SK-N-SH (cell line): Measurements from ENCODE around the gene CTNNA3. TPM values are rescaled to one million over a fixed set of nuclear protein-coding genes. Genes with fewer than 3 reads are reported as not detected.

ENCODE experiments used
- CTCF ChIA-PET: fragments of 300-600, 350-600 bp; formaldehyde crosslinking; extraction: SDS; loops from one replicate; lab custom pipeline; 2021; lab: Yijun Ruan, JAX
- POLR2A ChIA-PET: fragments of 350-600 bp; sonication (Branson Sonifier 250); formaldehyde crosslinking; extraction: SDS; loops from one replicate; lab custom pipeline; 2020; ENCODE audit warnings: antibody characterized with exemption, inconsistent platforms; lab: Yijun Ruan, JAX
- DNase-seq: peaks from one replicate; pipeline ENCODE4 v3.0.0; 2012
- H2AFZ ChIP-seq: fragments of 200-600 bp; sonication (generic); 2 replicates; pipeline ENCODE4 v1.8.1; 2016; ENCODE audit warnings: antibody characterized with exemption, mild to moderate bottlenecking, low read depth
- H3F3A ChIP-seq: fragments of 200-600 bp; sonication (generic); replicated peaks from 2 replicates; pipeline ENCODE3; 2016; ENCODE audit warnings: antibody characterized with exemption, mild to moderate bottlenecking; ENCODE audit not compliant: insufficient read depth
- H3K27ac ChIP-seq, 2 experiments: fragments of 200-500 bp in 1 of 2; fragments of 200-600 bp in 1 of 2; sonication (Bioruptor generic) in 1 of 2; sonication (generic), shearing (Covaris generic) in 1 of 2; 2 replicates each; pipeline versions ENCODE4 v1.5.1 to v1.6.1; 2014 to 2016; ENCODE audit warnings: low read depth in 2 of 2, inconsistent platforms in 1 of 2, low read length in 1 of 2, mild to moderate bottlenecking in 1 of 2, mixed read lengths in 1 of 2
- H3K27me3 ChIP-seq: fragments of 200-600 bp; sonication (generic), shearing (Covaris generic); 2 replicates; pipeline ENCODE4 v1.6.1; 2016; ENCODE audit warnings: mixed run types; ENCODE audit not compliant: insufficient read depth
- H3K36me3 ChIP-seq, 2 experiments: fragments of 200-500 bp in 1 of 2; fragments of 200-600 bp in 1 of 2; sonication (Bioruptor generic) in 1 of 2; sonication (generic) in 1 of 2; replicated peaks in 1 of 2; 2 replicates each; pipeline versions ENCODE3 to v1.5.1; 2014 to 2016; ENCODE audit warnings: low read length in 1 of 2, mild to moderate bottlenecking in 1 of 2; ENCODE audit not compliant: insufficient read depth in 2 of 2, control insufficient read depth in 1 of 2
- H3K4me1 ChIP-seq, 2 experiments: fragments of 200-500 bp in 1 of 2; fragments of 200-600 bp in 1 of 2; sonication (Bioruptor generic) in 1 of 2; sonication (generic), shearing (Covaris generic) in 1 of 2; 2 replicates each; pipeline versions ENCODE4 v1.5.1 to v1.6.1; 2014 to 2016; ENCODE audit warnings: low read depth in 1 of 2, low read length in 1 of 2, mixed run types in 1 of 2; ENCODE audit not compliant: insufficient read depth in 2 of 2, control insufficient read depth in 1 of 2
- H3K4me2 ChIP-seq: fragments of 200-600 bp; sonication (generic), shearing (Covaris generic); 2 replicates; pipeline ENCODE4 v1.6.1; 2017; ENCODE audit warnings: mixed run types
- H3K4me3 ChIP-seq, 2 experiments: fragments of 200-500 bp in 1 of 2; fragments of 200-600 bp in 1 of 2; sonication (Bioruptor generic) in 1 of 2; sonication (generic), shearing (Covaris generic) in 1 of 2; 2 replicates each; pipeline versions ENCODE4 v1.5.1 to v1.8.1; 2014 to 2016; ENCODE audit warnings: low read depth in 2 of 2, inconsistent platforms in 1 of 2, low read length in 1 of 2, mild to moderate bottlenecking in 1 of 2, mixed read lengths in 1 of 2, moderate library complexity in 1 of 2
- H3K79me2 ChIP-seq: fragments of 200-600 bp; sonication (generic); 2 replicates; pipeline ENCODE4 v1.8.1; 2017; ENCODE audit warnings: mild to moderate bottlenecking; ENCODE audit not compliant: insufficient read depth
- H3K9ac ChIP-seq: fragments of 200-600 bp; sonication (generic); 2 replicates; pipeline ENCODE4 v1.6.1; 2017; ENCODE audit warnings: mixed run types
- H3K9me2 ChIP-seq: fragments of 200-600 bp; sonication (generic); 2 replicates; pipeline ENCODE4 v1.6.1; 2017; ENCODE audit warnings: mixed run types
- H3K9me3 ChIP-seq: fragments of 200-600 bp; sonication (generic); 2 replicates; pipeline ENCODE4 v1.6.1; 2017; ENCODE audit warnings: mixed run types, mild to moderate bottlenecking, moderate library complexity
- H4K20me1 ChIP-seq: fragments of 200-600 bp; sonication (generic); 2 replicates; pipeline ENCODE4 v1.6.1; 2017; ENCODE audit warnings: mild to moderate bottlenecking, mixed run types; ENCODE audit not compliant: insufficient read depth
- CTCF ChIP-seq: fragments of 200-600 bp; sonication (generic); IDR thresholded peaks from 2 replicates; pipeline ENCODE4 v1.6.1; 2017; ENCODE audit warnings: antibody characterized with exemption, mild to moderate bottlenecking, moderate library complexity
- ELF1 ChIP-seq: IDR thresholded peaks from 2 replicates; pipeline ENCODE4 v1.4.0; 2012
- EZH2phosphoT487 ChIP-seq: fragments of 200-600 bp; sonication (generic); IDR thresholded peaks from 2 replicates; pipeline ENCODE4 v1.6.1; 2017; ENCODE audit warnings: low read depth, mixed run types, mild to moderate bottlenecking, antibody characterized with exemption, moderate library complexity, borderline replicate concordance
- GABPA ChIP-seq: IDR thresholded peaks from 2 replicates; pipeline ENCODE4 v1.4.0; 2012; ENCODE audit warnings: low read depth, mild to moderate bottlenecking
- GATA2 ChIP-seq: sonication (generic); formaldehyde crosslinking; IDR thresholded peaks from 2 replicates; pipeline ENCODE4 v1.5.0; 2020; ENCODE audit warnings: mild to moderate bottlenecking, missing genetic modification reagents
- JUND ChIP-seq: IDR thresholded peaks from 2 replicates; pipeline ENCODE4 v1.4.0; 2012
- MEF2A ChIP-seq: IDR thresholded peaks from 2 replicates; pipeline ENCODE4 v1.4.0; 2012; ENCODE audit warnings: low read depth, borderline replicate concordance
- MXI1 ChIP-seq: IDR thresholded peaks from 2 replicates; pipeline ENCODE4 v1.6.1; 2012; ENCODE audit warnings: mild to moderate bottlenecking, low read depth, low read length, improper control_type of control experiment
- NRF1 ChIP-seq: IDR thresholded peaks from 2 replicates; pipeline ENCODE4 v1.6.1; 2012; ENCODE audit warnings: low read depth, mild to moderate bottlenecking, low read length
- POLR2AphosphoS5 ChIP-seq: IDR thresholded peaks from 2 replicates; pipeline ENCODE4 v1.6.1; 2012; ENCODE audit warnings: low read depth, low read length
- RAD21 ChIP-seq: IDR thresholded peaks from 2 replicates; pipeline ENCODE4 v1.6.1; 2012; ENCODE audit warnings: mild to moderate bottlenecking, low read length
- RCOR1 ChIP-seq: fragments of 150-350 bp; IDR thresholded peaks from 2 replicates; pipeline ENCODE4 v1.6.1; 2017; ENCODE audit warnings: antibody characterized with exemption, low read length
- SIN3A ChIP-seq: IDR thresholded peaks from 2 replicates; pipeline ENCODE4 v1.6.1; 2012; ENCODE audit warnings: low read depth, mild to moderate bottlenecking, low read length, moderate library complexity, borderline replicate concordance
- TAF1 ChIP-seq: IDR thresholded peaks from 2 replicates; pipeline ENCODE4 v1.6.1; 2012; ENCODE audit warnings: low read depth, mild to moderate bottlenecking, low read length, moderate library complexity, borderline replicate concordance
- TCF12 ChIP-seq: IDR thresholded peaks from 2 replicates; pipeline ENCODE4 v1.4.0; 2012
- USF2 ChIP-seq: fragments of 150-350 bp; IDR thresholded peaks from 2 replicates; pipeline ENCODE4 v1.6.1; 2017; ENCODE audit warnings: antibody characterized with exemption, low read length, low read depth, borderline replicate concordance
- ZBTB33 ChIP-seq: IDR thresholded peaks from 2 replicates; pipeline ENCODE4 v1.4.0; 2012; ENCODE audit warnings: low read depth, borderline replicate concordance
- WGBS: methylation state at CpG from one replicate; pipeline ENCODE4 v1.1.6; 2017; ENCODE audit warnings: low lambda C conversion rate; 5-methylcytosine and 5-hydroxymethylcytosine counted together
- polyA plus RNA-seq, 3 experiments: library from polyadenylated mRNA; depleted of rRNA; stranded (reverse); fragments of >200 nt; gene quantifications; 2 replicates each; pipeline ENCODE4 v1.2.3, GENCODE V29; 2012
- TF ChIP-seq, protein P1 (sequence below): IDR thresholded peaks from 2 replicates; pipeline ENCODE4 v1.6.1; 2012; ENCODE audit warnings: mild to moderate bottlenecking, low read depth, low read length, moderate library complexity
- TF ChIP-seq, protein P2 (sequence below): fragments of 150-350 bp; IDR thresholded peaks from 2 replicates; pipeline ENCODE4 v1.6.1; 2016; ENCODE audit warnings: mild to moderate bottlenecking, low read depth, low read length
- TF ChIP-seq, protein P3 (sequence below): IDR thresholded peaks from 2 replicates; pipeline ENCODE4; 2012

The CTNNA3 gene
- polyA plus RNA-seq, 1 of the 3 experiments (the other 2 are of a cell fraction), result not detected

- TF ChIP-seq, protein P1, sequence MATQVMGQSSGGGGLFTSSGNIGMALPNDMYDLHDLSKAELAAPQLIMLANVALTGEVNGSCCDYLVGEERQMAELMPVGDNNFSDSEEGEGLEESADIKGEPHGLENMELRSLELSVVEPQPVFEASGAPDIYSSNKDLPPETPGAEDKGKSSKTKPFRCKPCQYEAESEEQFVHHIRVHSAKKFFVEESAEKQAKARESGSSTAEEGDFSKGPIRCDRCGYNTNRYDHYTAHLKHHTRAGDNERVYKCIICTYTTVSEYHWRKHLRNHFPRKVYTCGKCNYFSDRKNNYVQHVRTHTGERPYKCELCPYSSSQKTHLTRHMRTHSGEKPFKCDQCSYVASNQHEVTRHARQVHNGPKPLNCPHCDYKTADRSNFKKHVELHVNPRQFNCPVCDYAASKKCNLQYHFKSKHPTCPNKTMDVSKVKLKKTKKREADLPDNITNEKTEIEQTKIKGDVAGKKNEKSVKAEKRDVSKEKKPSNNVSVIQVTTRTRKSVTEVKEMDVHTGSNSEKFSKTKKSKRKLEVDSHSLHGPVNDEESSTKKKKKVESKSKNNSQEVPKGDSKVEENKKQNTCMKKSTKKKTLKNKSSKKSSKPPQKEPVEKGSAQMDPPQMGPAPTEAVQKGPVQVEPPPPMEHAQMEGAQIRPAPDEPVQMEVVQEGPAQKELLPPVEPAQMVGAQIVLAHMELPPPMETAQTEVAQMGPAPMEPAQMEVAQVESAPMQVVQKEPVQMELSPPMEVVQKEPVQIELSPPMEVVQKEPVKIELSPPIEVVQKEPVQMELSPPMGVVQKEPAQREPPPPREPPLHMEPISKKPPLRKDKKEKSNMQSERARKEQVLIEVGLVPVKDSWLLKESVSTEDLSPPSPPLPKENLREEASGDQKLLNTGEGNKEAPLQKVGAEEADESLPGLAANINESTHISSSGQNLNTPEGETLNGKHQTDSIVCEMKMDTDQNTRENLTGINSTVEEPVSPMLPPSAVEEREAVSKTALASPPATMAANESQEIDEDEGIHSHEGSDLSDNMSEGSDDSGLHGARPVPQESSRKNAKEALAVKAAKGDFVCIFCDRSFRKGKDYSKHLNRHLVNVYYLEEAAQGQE, result no peak
- TF ChIP-seq ELF1 (no peak), NRF1 (no peak), USF2 (no peak)
Measured at GRCh38 chr10:67224553-67224952, 471.4 kb downstream of the CTNNA3 start (continued).

GRCh38 chr10:67222934-67223333 lies 473.1 kb downstream of the CTNNA3 start:
- H4K20me1 ChIP-seq, result no peaks in the 10 kb centered on the region
- H3F3A ChIP-seq, result no peaks in the 10 kb centered on the region
- H3K9me3 ChIP-seq, result no peaks in the 10 kb centered on the region
- H3K9me2 ChIP-seq, result no peaks in the 10 kb centered on the region
- H3K4me3 ChIP-seq, result no peak overlapping the region
- H3K27me3 ChIP-seq, result no peaks in the 10 kb centered on the region; the same call in 1 of the 2 replicates
- TF ChIP-seq USF2 (no peak), CTCF (no peak), JUND (no peak), RCOR1 (no peak), GATA2 (CRISPR knock-in tag) (no peak), MXI1 (no peak), ZBTB33 (no peak), GABPA (no peak), TCF12 (no peak), RAD21 (no peak), TAF1 (no peak), POLR2AphosphoS5 (no peak), EZH2phosphoT487 (no peak), MEF2A (no peak), SIN3A (no peak)
- TF ChIP-seq, protein P2, sequence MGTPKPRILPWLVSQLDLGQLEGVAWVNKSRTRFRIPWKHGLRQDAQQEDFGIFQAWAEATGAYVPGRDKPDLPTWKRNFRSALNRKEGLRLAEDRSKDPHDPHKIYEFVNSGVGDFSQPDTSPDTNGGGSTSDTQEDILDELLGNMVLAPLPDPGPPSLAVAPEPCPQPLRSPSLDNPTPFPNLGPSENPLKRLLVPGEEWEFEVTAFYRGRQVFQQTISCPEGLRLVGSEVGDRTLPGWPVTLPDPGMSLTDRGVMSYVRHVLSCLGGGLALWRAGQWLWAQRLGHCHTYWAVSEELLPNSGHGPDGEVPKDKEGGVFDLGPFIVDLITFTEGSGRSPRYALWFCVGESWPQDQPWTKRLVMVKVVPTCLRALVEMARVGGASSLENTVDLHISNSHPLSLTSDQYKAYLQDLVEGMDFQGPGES, result no peak
- TF ChIP-seq, protein P3, sequence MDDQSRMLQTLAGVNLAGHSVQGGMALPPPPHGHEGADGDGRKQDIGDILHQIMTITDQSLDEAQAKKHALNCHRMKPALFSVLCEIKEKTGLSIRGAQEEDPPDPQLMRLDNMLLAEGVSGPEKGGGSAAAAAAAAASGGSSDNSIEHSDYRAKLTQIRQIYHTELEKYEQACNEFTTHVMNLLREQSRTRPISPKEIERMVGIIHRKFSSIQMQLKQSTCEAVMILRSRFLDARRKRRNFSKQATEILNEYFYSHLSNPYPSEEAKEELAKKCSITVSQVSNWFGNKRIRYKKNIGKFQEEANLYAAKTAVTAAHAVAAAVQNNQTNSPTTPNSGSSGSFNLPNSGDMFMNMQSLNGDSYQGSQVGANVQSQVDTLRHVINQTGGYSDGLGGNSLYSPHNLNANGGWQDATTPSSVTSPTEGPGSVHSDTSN, result no peak
- no peak overlapping the region for H2AFZ ChIP-seq
- no peak overlapping the region for H3K27ac ChIP-seq
- H3K4me1 ChIP-seq, result no peaks in the 10 kb centered on the region
- H3K9ac ChIP-seq, result no peak overlapping the region
- POLR2A ChIA-PET, result no interaction called here
- no peaks in the 10 kb centered on the region for H3K79me2 ChIP-seq
- H3K36me3 ChIP-seq, result no peaks in the 10 kb centered on the region
- no peak overlapping the region for H3K4me2 ChIP-seq
- DNase-seq, result no peak
- WGBS, result 6% methylated on average over 3 of the region's 3 CpGs
- CTCF ChIA-PET, result no interaction called here
